Measurements from ENCODE around the gene SLC16A2.

SLC16A2 gene

DNA sequence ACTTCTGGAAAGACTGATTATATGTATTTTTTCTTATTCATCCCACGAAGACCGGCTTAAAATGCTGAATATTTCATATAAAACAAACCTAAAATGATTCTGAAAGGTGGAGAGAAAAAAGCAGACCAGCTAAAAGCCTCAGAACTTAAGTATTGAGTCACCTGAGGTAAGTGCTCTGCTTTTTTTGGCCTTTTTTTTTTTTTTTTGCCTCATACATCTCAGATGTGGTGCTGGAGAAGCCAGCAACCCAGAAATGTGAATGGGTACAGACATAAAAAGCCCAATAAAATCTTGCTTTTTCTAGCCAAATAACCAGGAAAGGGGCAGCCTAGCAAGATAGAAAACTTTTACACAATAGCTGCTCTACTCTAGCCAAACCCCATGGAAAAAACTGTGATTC lies 136.1 kb downstream of the SLC16A2 start:
- TF ChIP-seq CTCF (IDR thresholded peaks at IDR 0.05; ENCODE audit: low read depth, low read length): no peak
- H3K27me3 ChIP-seq (ENCODE audit: insufficient read depth, low read depth, severe bottlenecking): no peaks in the 10 kb centered on the region
- H3K9me3 ChIP-seq (ENCODE audit: severe bottlenecking): no peaks in the 10 kb centered on the region

DNA sequence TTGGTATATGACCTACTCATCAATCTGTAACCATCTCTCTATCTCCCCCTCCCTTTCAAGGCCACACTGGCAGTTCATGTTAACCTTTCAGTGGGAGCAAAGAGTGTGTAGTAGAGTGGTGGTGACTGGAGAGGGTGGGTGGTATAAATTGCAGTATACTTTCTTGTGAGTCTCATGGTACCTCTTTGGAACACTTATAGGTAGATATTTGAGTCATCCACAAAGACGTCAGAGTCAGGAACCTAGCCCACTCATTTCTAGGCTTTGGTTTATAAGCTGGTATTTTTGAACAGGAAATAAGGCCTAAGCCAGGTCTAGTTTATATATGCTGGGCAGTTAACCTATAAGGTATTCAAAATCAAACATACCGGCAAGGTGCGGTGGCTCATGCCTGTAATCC lies 156.8 kb downstream of the SLC16A2 start:
- no peak for DNase-seq
- no peaks in the 10 kb centered on the region for H3K9me3 ChIP-seq (ENCODE audit: severe bottlenecking)
- no peak overlapping the region for H3K27ac ChIP-seq
- no peak for TF ChIP-seq CTCF (IDR thresholded peaks at IDR 0.05; ENCODE audit: low read depth, low read length)
- H3K4me3 ChIP-seq (ENCODE audit: low read depth, low read length): no peak overlapping the region
- H3K27me3 ChIP-seq (ENCODE audit: insufficient read depth, low read depth, severe bottlenecking): no peaks in the 10 kb centered on the region
- H3K36me3 ChIP-seq: no peaks in the 10 kb centered on the region

More for the DNA sequence above, 136.1 kb downstream of the SLC16A2 start:
- no peak overlapping the region for H3K4me3 ChIP-seq (ENCODE audit: low read depth, low read length)
- no peak for DNase-seq
- no peak overlapping the region for H3K27ac ChIP-seq
- no peaks in the 10 kb centered on the region for H3K36me3 ChIP-seq

GRCh38 chrX:74579597-74580198 lies 158.4 kb downstream of the SLC16A2 start:
- no peaks in the 10 kb centered on the region for H3K27me3 ChIP-seq (ENCODE audit: insufficient read depth, low read depth, severe bottlenecking)
- no peak overlapping the region for H3K4me3 ChIP-seq (ENCODE audit: low read depth, low read length)
- no peak for TF ChIP-seq CTCF (IDR thresholded peaks at IDR 0.05; ENCODE audit: low read depth, low read length)
- no peak for DNase-seq
- H3K36me3 ChIP-seq: no peaks in the 10 kb centered on the region
- no peaks in the 10 kb centered on the region for H3K9me3 ChIP-seq (ENCODE audit: severe bottlenecking)
- H3K27ac ChIP-seq: no peak overlapping the region

Measured in WERI-Rb-1 (cell line).